HG02763 (cell line): ENCODE measurements around the gene BMP6.

ENCODE experiments used
- ATAC-seq: cut with Tn5 transposase; IDR thresholded peaks from one replicate; pipeline ENCODE4 v1.9.1; 2021; ENCODE audit warnings: mild to moderate bottlenecking, moderate library complexity; ENCODE audit not compliant: unreplicated experiment

BMP6 gene

GRCh38 chr6:7821426-7821825 lies 95.5 kb downstream of the BMP6 start:
- no peak for ATAC-seq

- ATAC-seq = no peak
Measured at GRCh38 chr6:7823552-7823951, 97.7 kb downstream of the BMP6 start.

DNA sequence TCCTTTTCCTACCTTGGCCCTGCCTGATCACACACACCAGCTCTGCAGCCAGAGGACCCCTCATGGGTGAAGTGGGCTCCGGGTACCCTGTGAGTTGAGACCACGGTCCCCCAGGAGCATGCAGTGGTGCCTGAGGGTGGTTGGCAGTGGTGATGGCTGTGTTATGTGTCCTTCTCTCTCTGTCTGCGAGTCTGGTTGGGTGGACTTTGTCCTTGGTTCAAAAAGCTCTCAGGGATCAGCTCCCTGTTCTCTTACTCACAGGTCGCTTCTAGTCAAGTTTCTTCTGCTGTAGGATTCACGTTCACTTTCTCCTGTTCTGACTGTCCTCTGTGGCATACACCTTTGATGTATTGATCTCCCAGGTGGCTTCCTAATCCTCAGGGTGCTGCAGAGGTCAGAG lies 100.1 kb downstream of the BMP6 start:
- no peak for ATAC-seq

GRCh38 chr6:7827142-7827541 lies 101.2 kb downstream of the BMP6 start:
- no peak for ATAC-seq

GRCh38 chr6:7828124-7828523 lies 102.2 kb downstream of the BMP6 start:
- no peak for ATAC-seq

- no peak for ATAC-seq
Measured at GRCh38 chr6:7832904-7833750, 107.2 kb downstream of the BMP6 start.

- no peak for ATAC-seq
Measured at GRCh38 chr6:7833751-7834070, 107.8 kb downstream of the BMP6 start.

DNA sequence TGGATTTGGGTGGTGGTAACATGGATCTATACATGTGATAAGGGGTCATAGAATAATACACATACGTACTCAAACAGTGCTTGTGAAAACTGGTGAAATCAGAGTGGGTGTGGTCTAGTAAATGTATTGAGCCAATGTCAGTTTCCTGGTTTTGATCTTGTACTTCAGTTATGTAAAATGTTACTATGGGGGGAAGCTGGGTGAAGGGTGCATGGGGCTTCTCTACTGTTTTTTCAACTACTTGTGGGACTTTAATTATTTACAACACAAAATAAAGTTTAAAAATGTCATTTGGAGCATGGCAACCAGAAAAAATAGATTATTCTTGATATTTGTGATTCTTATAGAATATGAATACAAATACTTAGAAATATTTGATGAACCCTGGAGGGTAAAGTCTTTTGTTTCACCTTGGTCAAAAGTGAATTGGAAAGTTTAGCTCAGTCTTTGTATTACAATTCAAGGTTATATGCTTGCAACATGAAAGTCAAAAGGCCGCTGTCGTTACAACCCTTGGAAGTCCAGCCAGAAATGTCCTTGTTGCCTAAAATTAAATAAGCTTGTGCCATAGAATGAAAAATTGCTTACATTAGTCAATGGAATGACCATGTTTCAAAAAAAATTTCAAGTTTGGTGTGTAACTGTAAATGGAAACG lies 110.6 kb downstream of the BMP6 start:
- ATAC-seq = no peak

DNA sequence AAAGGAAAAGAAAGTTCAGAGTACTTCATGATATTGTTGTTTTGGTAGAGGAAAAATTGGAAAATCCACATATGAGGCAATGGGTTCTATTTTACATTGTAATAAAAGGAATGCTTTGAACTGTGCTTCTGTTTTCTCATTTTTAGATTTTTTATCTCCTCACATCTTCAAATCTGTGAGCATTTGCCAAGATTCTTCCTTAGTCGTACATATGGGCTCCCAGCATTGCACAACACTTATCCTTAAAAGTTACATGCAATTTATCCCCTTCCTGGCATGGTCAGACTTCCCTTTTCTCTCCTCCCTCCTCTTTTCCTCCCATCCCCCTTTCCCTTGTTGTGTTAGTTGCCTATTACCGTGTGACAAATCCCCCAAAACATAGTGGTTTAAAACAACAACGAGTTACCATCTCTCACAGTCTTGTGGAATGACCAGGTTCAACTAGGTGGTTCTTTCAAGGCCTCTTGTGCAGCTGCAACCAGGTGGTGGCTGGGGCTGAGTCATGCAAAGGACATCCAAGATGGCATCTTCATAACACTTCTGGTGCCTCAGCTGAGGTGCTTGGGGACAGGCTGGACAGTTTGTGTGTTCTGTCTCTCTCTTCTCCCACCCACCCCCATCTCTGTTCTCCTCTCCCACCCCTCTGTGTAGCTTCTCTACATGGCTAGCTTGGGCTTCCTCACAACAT lies 116.0 kb downstream of the BMP6 start:
- no peak for ATAC-seq

DNA sequence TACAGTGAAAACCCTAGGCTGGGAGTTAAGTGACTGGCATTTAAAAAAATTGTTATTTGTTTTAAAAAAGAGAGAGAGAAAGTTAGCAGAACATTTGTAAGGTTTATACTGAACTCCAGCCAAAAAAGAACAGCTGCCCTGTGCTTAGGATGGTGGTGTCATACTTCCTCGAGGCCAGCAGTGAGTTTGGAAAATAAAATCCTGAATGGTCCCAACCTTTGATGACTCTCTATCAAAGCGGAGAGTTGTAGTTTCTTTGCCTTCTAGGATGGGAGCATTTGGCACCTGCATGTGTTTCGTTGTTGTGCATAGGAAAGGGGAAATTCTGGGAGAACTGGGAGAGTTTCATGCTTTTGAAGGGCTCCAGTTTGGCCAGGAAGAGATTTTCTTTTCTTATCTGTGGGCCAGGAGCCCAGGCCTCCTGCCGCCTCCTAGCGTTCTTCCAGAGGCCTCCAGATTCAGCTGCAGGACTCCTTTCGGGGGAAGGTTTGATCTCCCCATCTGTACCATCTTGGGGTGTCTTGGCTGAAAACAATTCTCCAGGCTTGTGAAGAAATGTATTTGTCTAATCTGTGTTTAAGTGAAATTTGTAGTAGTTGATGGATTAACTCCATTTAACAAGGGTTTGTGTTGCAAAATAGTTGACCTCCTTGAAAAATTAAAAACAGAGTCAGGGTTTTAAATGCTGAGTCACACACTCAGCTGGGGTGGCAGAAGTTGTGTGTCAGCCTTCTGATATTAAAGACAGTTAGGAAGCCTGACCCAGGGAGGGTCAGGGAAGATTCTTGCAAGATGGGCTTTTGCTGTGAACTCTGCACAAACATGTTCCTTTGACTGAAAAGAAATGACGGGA lies 121.3 kb downstream of the BMP6 start:
- no peak for ATAC-seq

DNA sequence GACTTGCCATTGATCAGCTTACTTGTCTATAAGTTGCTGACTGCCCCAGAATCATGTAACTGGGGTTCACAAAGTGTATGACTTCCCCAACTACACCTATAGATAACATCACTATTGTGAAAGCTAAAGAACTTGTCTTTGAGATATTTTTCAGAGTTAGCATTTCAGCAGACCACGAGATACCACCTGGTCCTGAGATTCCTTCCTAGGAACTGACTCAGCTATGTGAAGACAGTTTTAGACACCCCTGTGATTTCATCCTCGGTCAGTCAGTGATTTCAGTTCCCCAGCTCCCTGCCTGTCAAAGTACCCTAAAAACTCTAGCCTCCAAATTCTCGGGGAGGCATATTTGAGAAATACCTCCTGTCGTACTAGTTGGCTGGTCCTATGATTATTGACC lies 122.3 kb downstream of the BMP6 start:
- no peak for ATAC-seq

DNA sequence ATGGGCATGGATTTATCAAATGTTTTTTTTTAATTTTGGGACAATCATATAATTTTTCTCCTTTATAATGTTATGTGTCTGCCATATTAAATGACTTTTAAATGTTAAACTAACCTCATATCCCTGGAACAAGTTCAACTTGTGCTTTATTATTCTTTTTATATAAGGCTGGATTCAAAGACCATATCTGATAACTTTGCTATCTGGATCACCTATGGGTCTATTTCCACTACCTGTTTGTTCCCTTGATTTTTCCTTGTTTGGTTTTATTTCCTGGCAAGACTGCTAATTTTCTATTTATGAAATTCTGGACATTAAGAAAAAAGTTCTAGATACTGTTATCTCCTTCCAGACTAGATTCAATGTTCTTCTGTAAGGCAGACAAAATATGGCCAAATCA lies 125.9 kb downstream of the BMP6 start:
- no peak for ATAC-seq

GRCh38 chr6:7859591-7859990 lies 133.7 kb downstream of the BMP6 start:
- ATAC-seq = no peak

DNA sequence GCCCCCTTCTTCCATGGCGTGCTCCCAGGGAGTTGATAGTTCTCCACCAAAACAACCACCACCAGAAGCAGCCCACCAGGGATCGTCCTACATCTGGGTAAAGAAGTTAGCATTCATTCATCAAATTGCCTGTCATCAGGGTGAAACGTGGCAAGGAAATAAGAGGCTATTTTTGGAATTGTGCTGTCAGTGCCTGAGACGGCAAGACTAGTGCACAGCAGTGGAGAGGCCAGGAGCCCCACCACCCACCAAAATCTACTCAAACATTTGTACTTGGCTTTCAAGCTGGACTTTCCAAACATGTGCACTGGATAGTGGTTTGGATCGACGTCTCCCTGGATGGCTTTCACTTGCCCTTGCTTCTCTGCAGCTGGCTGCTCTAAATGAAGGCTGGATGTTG lies 139.9 kb downstream of the BMP6 start:
- ATAC-seq = no peak

DNA sequence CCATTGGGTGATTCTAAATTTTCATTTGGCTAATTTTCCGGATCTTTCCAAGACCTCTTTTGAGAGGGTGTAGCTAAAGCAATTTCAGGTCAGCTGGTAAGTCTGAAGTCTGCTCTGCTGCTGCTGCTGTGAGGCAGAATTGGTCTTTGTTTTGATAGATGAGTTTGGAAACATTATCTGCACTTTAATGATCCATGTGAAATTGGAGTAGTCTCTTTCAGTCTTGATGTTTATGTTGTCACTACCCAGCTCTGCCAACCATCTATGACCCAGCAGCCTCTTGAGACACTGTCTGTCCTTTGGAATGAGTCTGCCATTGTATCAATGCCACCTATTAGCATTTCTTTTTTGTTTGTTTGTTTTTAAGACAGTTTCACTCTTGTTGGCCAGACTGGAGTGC lies 140.6 kb downstream of the BMP6 start:
- ATAC-seq = no peak

- no peak for ATAC-seq
Measured at GRCh38 chr6:7868926-7869325, 143.0 kb downstream of the BMP6 start.

DNA sequence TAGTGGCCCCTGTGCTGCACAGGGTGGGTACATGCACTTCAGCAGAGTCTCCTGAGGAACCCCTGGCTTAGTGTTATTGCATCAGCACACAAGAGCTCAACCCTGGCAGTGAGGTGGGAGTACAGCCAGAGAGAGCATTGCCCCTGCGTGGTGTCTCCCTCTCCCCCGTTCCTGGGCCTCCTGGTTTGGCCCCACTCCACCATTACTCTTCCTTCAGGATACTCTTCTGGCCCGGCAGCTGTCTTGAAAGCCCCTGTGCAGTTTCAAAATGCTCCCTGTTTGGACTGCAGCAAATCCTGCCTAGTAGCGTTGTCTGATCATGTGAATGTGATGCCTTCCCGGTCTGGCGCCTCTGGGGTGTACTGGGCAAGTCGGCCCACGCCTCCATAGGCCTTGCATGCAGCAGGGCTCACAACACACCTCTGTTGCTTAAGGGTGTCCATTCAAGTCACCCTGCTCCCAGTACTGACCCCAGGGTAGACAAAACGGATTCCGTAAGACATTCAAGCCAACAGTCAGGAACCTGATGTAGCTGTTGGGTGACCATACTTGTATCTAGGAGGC lies 152.6 kb downstream of the BMP6 start:
- ATAC-seq = no peak

- ATAC-seq = no peak
Measured at GRCh38 chr6:7879043-7879442, 153.1 kb downstream of the BMP6 start.

GRCh38 chr6:7879579-7879978 lies 153.7 kb downstream of the BMP6 start:
- ATAC-seq = no peak

DNA sequence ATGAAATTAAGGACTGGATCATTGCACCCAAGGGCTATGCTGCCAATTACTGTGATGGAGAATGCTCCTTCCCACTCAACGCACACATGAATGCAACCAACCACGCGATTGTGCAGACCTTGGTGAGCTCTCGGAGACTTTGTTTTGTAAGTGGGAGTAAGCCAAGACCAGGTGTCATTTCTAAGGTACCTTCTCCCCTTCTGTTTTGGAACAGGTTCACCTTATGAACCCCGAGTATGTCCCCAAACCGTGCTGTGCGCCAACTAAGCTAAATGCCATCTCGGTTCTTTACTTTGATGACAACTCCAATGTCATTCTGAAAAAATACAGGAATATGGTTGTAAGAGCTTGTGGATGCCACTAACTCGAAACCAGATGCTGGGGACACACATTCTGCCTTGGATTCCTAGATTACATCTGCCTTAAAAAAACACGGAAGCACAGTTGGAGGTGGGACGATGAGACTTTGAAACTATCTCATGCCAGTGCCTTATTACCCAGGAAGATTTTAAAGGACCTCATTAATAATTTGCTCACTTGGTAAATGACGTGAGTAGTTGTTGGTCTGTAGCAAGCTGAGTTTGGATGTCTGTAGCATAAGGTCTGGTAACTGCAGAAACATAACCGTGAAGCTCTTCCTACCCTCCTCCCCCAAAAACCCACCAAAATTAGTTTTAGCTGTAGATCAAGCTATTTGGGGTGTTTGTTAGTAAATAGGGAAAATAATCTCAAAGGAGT lies 154.2 kb downstream of the BMP6 start:
- ATAC-seq = no peak
